Endothelial cell of hepatic sinusoid (primary cell): Measurements from ENCODE around the gene PRSS27.

Experiments
- in situ Hi-C: cut with HindIII; loops from 2 replicates; pipeline ENCODE4 v1.10.0; 2017; ENCODE audit warnings: low sequenced_read_pairs

Gene PRSS27

GRCh38 chr16:2720064-2720457 is at the start of gene PRSS27:
Gene PRSS27 (minus strand): TSS chr16:2720224. CDS start chr16:2720160, 64 bp downstream.
- in situ Hi-C loops = no loop called here

GRCh38 chr16:2769675-2770056 is 49.6 kb upstream of the PRSS27 start:
- in situ Hi-C loops = loop anchor here (5.0 kb wide), 3 partner anchors 77 to 153 kb away; no protein-coding TSS in a partner anchor

- in situ Hi-C loops = no loop called here
These were observed 49.1 kb upstream of the PRSS27 start for GRCh38 chr16:2769100-2769529.

GRCh38 chr16:2768403-2769089 is 48.5 kb upstream of the PRSS27 start:
- in situ Hi-C loops = no loop called here

GRCh38 chr16:2767891-2768290 is 47.9 kb upstream of the PRSS27 start:
- in situ Hi-C loops = no loop called here

GRCh38 chr16:2767140-2767731 is 47.2 kb upstream of the PRSS27 start:
- in situ Hi-C loops = no loop called here

GRCh38 chr16:2766430-2767139 is 46.6 kb upstream of the PRSS27 start:
- in situ Hi-C loops = no loop called here

GRCh38 chr16:2765462-2766404 is 45.7 kb upstream of the PRSS27 start:
- in situ Hi-C loops = no loop called here

- in situ Hi-C loops = no loop called here
These were observed 44.7 kb upstream of the PRSS27 start for GRCh38 chr16:2764718-2765117.

- in situ Hi-C loops = no loop called here
These were observed 43.1 kb upstream of the PRSS27 start for GRCh38 chr16:2763173-2763572.

GRCh38 chr16:2762711-2763110 is 42.7 kb upstream of the PRSS27 start:
- in situ Hi-C loops = no loop called here

- in situ Hi-C loops = no loop called here
These were observed 42.0 kb upstream of the PRSS27 start for GRCh38 chr16:2761886-2762583.

- in situ Hi-C loops = no loop called here
These were observed 41.4 kb upstream of the PRSS27 start for GRCh38 chr16:2761472-2761871.

- in situ Hi-C loops = no loop called here
These were observed 37.3 kb upstream of the PRSS27 start for GRCh38 chr16:2757344-2757743.

- in situ Hi-C loops = no loop called here
These were observed 36.4 kb upstream of the PRSS27 start for GRCh38 chr16:2756288-2757015.

GRCh38 chr16:2755158-2755557 is 35.1 kb upstream of the PRSS27 start:
- in situ Hi-C loops = no loop called here

- in situ Hi-C loops = no loop called here
These were observed 33.7 kb upstream of the PRSS27 start for GRCh38 chr16:2753733-2754020.

GRCh38 chr16:2752850-2753732 is 33.1 kb upstream of the PRSS27 start:
- in situ Hi-C loops = no loop called here
